ENCODE data around the gene ATN1.

DNA sequence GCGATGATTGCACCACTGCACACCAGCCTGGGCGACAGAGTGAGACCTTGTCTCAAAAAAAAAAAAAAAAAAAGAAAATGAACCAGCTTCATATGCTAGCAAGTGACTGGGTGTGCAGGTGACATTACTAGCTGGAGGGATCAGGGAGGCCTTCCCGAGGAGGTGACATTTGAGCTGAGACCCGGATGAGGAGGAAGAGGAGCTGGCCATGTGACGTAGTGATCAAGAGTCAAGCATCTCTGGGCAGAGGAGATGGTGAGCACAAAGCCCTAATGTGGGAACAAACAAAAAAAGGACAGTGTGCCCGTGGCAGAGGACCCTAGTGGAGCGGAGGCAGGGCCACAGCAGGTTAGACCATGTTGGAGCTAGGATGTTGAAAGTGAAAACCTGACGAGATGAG, 19.9 kb downstream of the ATN1 start:
- TF ChIP-seq, protein P1, sequence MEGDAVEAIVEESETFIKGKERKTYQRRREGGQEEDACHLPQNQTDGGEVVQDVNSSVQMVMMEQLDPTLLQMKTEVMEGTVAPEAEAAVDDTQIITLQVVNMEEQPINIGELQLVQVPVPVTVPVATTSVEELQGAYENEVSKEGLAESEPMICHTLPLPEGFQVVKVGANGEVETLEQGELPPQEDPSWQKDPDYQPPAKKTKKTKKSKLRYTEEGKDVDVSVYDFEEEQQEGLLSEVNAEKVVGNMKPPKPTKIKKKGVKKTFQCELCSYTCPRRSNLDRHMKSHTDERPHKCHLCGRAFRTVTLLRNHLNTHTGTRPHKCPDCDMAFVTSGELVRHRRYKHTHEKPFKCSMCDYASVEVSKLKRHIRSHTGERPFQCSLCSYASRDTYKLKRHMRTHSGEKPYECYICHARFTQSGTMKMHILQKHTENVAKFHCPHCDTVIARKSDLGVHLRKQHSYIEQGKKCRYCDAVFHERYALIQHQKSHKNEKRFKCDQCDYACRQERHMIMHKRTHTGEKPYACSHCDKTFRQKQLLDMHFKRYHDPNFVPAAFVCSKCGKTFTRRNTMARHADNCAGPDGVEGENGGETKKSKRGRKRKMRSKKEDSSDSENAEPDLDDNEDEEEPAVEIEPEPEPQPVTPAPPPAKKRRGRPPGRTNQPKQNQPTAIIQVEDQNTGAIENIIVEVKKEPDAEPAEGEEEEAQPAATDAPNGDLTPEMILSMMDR (IDR thresholded peaks at IDR 0.05): no peak
- no peak for TF ChIP-seq POLR2AphosphoS5 (IDR thresholded peaks at IDR 0.05)

Data from transverse colon (tissue), 4 donors.